ENCODE results near the gene SEC61A2. TPM values are rescaled to one million over a fixed set of nuclear protein-coding genes. Genes with fewer than 3 reads are reported as not detected.

SEC61A2 gene
- total and polyA plus RNA-seq, 4 donors = 3.8 to 8.8 (median 6.2) TPM

DNA sequence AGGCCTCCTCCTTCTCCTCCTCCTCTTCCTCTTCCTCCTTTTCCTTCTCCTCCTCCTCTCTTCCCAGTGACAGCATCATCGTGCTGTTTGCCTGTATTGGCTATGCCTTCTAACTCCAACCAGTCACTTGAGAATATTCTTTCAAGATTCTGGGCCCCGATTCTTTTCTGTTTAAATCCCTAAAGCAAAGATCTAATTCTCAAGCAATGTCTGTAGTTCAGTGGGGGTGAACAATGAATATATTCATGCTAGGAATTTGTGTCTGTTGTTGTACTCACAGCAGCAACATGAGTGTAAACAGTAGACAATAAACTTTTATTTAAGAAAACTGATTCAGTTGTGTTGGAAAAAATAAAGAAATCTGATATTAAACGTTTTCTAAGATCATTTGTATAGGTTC, 35.6 kb downstream of the SEC61A2 start:
- Histone ChIP-seq H3K9ac (ENCODE audit: low read depth in 1 of 2, low read length in 2 of 2) (peak overlapping the region in 1 of 2 donors; percentile 43), H3K36me3 (ENCODE audit: control insufficient read depth in 4 of 4, insufficient read depth in 3 of 4, low read depth in 1 of 4, low read length in 3 of 4) (peaks cover 11 to 37% (median 29%) of the 10 kb centered on the region in 4 donors), H3K27ac (ENCODE audit: low read depth in 1 of 2, low read length in 2 of 2) (peak overlapping the region in 1 of 2 donors; percentile 3), H3K4me3 (ENCODE audit: low read depth in 1 of 3, low read length in 3 of 3) (no peak overlapping the region), H3K9me3 (ENCODE audit: control insufficient read depth in 4 of 4, low read length in 3 of 4) (no peaks in the 10 kb centered on the region), H3K4me1 (ENCODE audit: control insufficient read depth in 4 of 4, insufficient read depth in 4 of 4, low read length in 3 of 4) (peaks cover 1 to 28% (median 25%) of the 10 kb centered on the region in 4 donors), H3K27me3 (ENCODE audit: control insufficient read depth in 4 of 4, insufficient read depth in 4 of 4, low read length in 3 of 4) (no peaks in the 10 kb centered on the region)
- no peak for DNase-seq (ENCODE audit: low spot score)
- WGBS = 85% methylated on average over 3 of the region's 3 CpGs
- TF ChIP-seq JUND (IDR thresholded peaks at IDR 0.05) (no peak), FOXA1 (IDR thresholded peaks at IDR 0.05) (no peak), GABPA (IDR thresholded peaks at IDR 0.05 in 1 of 2, conservative IDR thresholded peaks at IDR 0.05 in 1 of 2) (no peak), SP1 (IDR thresholded peaks at IDR 0.05) (no peak), NR2F2 (IDR thresholded peaks at IDR 0.05) (no peak), CTCF (IDR thresholded peaks at IDR 0.05; ENCODE audit: low read depth, low read length, missing input control) (no peak), TAF1 (conservative IDR thresholded peaks at IDR 0.05) (no peak), YY1 (IDR thresholded peaks at IDR 0.05) (no peak), HNF4G (IDR thresholded peaks at IDR 0.05) (no peak), EGR1 (IDR thresholded peaks at IDR 0.05; ENCODE audit: low read depth in 2 of 2) (no peak), ATF3 (IDR thresholded peaks at IDR 0.05) (no peak), REST (IDR thresholded peaks at IDR 0.05) (no peak), HNF4A (conservative IDR thresholded peaks at IDR 0.05) (no peak), RAD21 (IDR thresholded peaks at IDR 0.05) (no peak), RXRA (IDR thresholded peaks at IDR 0.05) (no peak)
- TF ChIP-seq, protein P1, sequence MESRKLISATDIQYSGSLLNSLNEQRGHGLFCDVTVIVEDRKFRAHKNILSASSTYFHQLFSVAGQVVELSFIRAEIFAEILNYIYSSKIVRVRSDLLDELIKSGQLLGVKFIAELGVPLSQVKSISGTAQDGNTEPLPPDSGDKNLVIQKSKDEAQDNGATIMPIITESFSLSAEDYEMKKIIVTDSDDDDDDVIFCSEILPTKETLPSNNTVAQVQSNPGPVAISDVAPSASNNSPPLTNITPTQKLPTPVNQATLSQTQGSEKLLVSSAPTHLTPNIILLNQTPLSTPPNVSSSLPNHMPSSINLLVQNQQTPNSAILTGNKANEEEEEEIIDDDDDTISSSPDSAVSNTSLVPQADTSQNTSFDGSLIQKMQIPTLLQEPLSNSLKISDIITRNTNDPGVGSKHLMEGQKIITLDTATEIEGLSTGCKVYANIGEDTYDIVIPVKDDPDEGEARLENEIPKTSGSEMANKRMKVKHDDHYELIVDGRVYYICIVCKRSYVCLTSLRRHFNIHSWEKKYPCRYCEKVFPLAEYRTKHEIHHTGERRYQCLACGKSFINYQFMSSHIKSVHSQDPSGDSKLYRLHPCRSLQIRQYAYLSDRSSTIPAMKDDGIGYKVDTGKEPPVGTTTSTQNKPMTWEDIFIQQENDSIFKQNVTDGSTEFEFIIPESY (IDR thresholded peaks at IDR 0.05) = no peak
- TF ChIP-seq, protein P2, sequence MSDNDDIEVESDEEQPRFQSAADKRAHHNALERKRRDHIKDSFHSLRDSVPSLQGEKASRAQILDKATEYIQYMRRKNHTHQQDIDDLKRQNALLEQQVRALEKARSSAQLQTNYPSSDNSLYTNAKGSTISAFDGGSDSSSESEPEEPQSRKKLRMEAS (IDR thresholded peaks at IDR 0.05) = no peak
